ENCODE measurements around the gene NBAS. TPM values are rescaled to one million over a fixed set of nuclear protein-coding genes. Genes with fewer than 3 reads are reported as not detected.

The NBAS gene
- total and polyA plus RNA-seq, 9 of the 15 experiments (the other 6 are each of a cell fraction or from before 2014, with no cell fraction given), result 15.3 to 94.4 (median 69.9) TPM

DNA sequence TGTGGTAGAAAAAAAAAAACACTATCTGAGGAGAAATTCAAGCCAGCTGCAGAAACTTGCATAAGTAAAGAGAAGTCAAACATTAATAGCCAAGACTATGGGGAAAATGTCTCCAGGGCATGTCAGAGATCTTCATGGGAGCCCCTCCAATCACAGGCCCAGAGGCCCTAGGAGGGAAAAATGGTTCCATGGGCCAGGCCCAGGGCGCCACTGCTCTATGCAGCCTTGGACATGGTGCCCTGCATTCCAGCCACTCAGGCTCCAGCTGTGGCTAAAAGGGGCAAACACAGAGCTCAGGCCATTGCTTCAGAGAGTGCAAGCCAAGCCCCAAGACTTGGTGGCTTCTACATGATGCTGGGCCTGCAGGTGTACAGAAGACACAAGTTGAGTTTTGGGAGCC, 354.7 kb downstream of the NBAS start (continued):
- TF ChIP-seq, protein P1, sequence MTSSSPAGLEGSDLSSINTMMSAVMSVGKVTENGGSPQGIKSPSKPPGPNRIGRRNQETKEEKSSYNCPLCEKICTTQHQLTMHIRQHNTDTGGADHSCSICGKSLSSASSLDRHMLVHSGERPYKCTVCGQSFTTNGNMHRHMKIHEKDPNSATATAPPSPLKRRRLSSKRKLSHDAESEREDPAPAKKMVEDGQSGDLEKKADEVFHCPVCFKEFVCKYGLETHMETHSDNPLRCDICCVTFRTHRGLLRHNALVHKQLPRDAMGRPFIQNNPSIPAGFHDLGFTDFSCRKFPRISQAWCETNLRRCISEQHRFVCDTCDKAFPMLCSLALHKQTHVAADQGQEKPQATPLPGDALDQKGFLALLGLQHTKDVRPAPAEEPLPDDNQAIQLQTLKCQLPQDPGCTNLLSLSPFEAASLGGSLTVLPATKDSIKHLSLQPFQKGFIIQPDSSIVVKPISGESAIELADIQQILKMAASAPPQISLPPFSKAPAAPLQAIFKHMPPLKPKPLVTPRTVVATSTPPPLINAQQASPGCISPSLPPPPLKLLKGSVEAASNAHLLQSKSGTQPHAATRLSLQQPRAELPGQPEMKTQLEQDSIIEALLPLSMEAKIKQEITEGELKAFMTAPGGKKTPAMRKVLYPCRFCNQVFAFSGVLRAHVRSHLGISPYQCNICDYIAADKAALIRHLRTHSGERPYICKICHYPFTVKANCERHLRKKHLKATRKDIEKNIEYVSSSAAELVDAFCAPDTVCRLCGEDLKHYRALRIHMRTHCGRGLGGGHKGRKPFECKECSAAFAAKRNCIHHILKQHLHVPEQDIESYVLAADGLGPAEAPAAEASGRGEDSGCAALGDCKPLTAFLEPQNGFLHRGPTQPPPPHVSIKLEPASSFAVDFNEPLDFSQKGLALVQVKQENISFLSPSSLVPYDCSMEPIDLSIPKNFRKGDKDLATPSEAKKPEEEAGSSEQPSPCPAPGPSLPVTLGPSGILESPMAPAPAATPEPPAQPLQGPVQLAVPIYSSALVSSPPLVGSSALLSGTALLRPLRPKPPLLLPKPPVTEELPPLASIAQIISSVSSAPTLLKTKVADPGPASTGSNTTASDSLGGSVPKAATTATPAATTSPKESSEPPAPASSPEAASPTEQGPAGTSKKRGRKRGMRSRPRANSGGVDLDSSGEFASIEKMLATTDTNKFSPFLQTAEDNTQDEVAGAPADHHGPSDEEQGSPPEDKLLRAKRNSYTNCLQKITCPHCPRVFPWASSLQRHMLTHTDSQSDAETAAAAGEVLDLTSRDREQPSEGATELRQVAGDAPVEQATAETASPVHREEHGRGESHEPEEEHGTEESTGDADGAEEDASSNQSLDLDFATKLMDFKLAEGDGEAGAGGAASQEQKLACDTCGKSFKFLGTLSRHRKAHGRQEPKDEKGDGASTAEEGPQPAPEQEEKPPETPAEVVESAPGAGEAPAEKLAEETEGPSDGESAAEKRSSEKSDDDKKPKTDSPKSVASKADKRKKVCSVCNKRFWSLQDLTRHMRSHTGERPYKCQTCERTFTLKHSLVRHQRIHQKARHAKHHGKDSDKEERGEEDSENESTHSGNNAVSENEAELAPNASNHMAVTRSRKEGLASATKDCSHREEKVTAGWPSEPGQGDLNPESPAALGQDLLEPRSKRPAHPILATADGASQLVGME (CRISPR knock-in tag; IDR thresholded peaks at IDR 0.05), result no peak
- TF ChIP-seq MLX (CRISPR knock-in tag; conservative IDR thresholded peaks at IDR 0.05) (no peak), ZNF3 (CRISPR knock-in tag; IDR thresholded peaks at IDR 0.05) (no peak), MIER1 (IDR thresholded peaks at IDR 0.05; ENCODE audit: low read depth) (no peak), MAFK (IDR thresholded peaks at IDR 0.05; ENCODE audit: low read length) (no peak), HNRNPH1 (optimal IDR thresholded peaks at IDR 0.05; ENCODE audit: low read depth, low read length) (no peak), OTX1 (CRISPR knock-in tag; IDR thresholded peaks at IDR 0.05) (no peak), POLR2H (tag; IDR thresholded peaks at IDR 0.05; ENCODE audit: low read depth) (no peak), XRCC3 (IDR thresholded peaks at IDR 0.05) (no peak), GTF2F1 (IDR thresholded peaks at IDR 0.05; ENCODE audit: low read depth, low read length) (no peak), ZNF561 (CRISPR knock-in tag; conservative IDR thresholded peaks at IDR 0.05) (no peak), PTRF (tag; IDR thresholded peaks at IDR 0.05) (no peak), MED1 (CRISPR knock-in tag; IDR thresholded peaks at IDR 0.05; ENCODE audit: borderline replicate concordance) (no peak), SMAD1 (IDR thresholded peaks at IDR 0.05; ENCODE audit: low read depth, low read length, partially characterized antibody) (no peak), ZNF583 (CRISPR knock-in tag; IDR thresholded peaks at IDR 0.05) (no peak)

Data from K562 (cell line).